Measurements from ENCODE around the gene UBE2E2. TPM values are rescaled to one million over a fixed set of nuclear protein-coding genes. Genes with fewer than 3 reads are reported as not detected.

The UBE2E2 gene
- total RNA-seq, 2 donors from 2014 or later: 2.9 to 6.6 TPM

DNA sequence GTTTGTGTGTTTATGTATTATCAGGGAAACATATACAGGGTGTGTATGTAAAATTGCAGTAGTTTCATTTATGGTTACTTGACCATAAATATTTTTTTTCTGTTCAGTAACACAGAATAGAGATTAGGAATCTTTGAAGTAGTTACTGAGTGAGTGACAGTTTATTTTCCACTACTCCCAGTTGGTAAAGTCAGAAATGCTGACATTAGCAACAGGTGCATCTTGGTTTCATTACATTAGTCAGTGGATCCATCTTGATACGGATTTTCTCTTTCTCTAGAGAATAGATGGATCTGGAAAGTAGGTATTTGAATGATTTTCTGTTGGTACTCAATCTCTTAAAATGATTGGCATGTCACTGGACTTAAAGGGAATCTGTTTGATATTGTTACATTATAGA, 6.0 kb downstream of the UBE2E2 start:
- H3K4me3 Mint-ChIP-seq: no peak overlapping the region
- no peak overlapping the region for H3K27ac Mint-ChIP-seq
- H3K27me3 Mint-ChIP-seq: peaks cover 20% of the 10 kb centered on the region
- peaks cover 4% of the 10 kb centered on the region for H3K9me3 Mint-ChIP-seq
- ATAC-seq (replicated peaks): no peak
- H3K36me3 Mint-ChIP-seq (ENCODE audit: low read depth): no peaks in the 10 kb centered on the region
- H3K4me1 Mint-ChIP-seq: peaks cover 2% of the 10 kb centered on the region

DNA sequence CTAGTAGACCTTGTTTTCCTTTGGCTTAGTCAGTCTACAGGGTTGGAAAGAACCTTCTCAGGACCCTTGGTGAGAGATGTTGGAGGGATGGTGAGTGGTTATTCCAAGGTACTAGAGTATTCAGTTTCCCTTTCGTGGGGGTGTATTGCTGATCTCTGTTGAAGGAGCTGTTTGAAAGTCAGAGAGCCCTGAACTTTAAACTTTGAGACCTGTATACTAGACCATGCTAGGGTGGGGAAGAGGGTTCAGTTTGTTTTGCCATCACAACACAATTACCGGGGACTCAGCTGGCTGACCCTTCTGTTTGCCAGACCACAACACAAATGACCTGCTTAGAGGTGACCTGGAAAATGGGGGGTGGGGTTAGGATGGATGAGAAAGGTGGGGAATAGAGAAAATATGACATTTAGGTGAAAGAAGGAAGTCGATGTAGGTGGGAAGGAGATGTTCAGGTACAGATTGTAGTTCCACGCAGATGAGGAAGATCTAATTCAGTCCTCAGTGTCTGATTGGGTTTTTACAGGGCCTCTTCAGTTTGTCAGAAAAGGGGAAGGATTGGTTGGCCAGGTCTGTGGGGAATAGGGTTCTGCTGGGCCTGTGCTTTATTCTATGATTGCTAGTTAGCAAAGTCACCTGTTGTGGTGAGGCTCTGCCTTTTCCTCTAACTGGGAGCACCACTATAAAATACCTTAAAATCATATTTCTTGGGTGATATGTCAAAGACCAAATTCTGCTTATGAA, 6.8 kb downstream of the UBE2E2 start:
- Mint-ChIP-seq H3K4me1 (no peaks in the 10 kb centered on the region), H3K36me3 (ENCODE audit: low read depth) (no peaks in the 10 kb centered on the region), H3K27me3 (peaks cover 15% of the 10 kb centered on the region), H3K9me3 (peaks cover 4% of the 10 kb centered on the region), H3K27ac (no peak overlapping the region), H3K4me3 (no peak overlapping the region)
- ATAC-seq (replicated peaks): no peak

DNA sequence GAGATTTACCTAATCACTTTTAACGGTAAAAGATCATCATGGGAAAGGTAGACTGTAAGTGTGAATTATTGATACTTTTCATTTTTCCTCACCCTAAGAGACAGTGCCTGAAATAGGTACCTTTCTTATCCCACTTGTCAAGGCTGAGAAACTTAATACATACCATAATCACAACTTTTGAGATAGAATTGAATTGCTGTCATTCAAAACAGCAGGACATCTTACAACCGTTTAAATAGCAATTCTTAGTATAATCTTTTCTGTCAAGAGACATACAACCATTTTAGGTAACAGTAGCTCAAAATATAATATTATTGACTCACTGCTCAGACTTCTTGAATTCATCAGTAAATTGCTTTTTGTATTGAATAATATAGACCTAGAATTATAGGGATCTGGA, 10.7 kb downstream of the UBE2E2 start:
- peaks cover 4% of the 10 kb centered on the region for H3K9me3 Mint-ChIP-seq
- H3K27ac Mint-ChIP-seq: no peak overlapping the region
- H3K4me3 Mint-ChIP-seq: no peak overlapping the region
- no peaks in the 10 kb centered on the region for H3K4me1 Mint-ChIP-seq
- peaks cover 4% of the 10 kb centered on the region for H3K27me3 Mint-ChIP-seq
- no peak for ATAC-seq (replicated peaks)
- H3K36me3 Mint-ChIP-seq (ENCODE audit: low read depth): no peaks in the 10 kb centered on the region

DNA sequence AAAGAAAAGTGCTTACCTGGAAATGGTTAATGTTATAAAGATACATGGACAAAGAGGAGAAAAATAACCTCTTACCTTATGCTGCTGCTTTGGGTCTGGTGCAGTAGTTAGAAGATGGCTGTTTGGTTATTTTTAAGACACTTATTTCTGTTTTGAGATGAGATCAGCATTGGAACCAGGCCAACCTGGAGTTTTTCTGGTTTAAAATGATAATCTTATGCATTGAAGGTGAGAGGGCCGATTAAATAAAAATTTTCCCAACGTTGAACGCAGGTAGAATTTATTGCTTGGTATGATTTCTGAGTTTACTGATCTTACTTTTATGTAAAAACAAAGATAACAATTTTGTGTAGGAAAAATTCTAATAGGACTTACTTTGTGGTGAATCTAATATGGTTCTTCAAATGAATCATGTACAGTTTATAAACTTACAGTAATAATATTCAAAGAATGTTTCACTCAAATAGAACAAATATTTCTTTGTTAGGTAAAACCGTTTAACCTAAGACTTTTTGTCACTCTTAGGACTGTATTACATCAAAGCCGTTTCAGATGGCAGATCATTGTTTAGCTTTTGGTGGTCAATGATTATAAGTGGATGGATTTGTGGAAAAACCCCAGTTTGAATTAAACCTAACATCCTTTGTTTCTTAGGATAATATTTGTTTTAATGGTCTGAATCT, 14.9 kb downstream of the UBE2E2 start:
- Mint-ChIP-seq H3K4me1 (no peaks in the 10 kb centered on the region), H3K4me3 (no peak overlapping the region), H3K9me3 (no peaks in the 10 kb centered on the region), H3K27me3 (no peaks in the 10 kb centered on the region), H3K36me3 (ENCODE audit: low read depth) (no peaks in the 10 kb centered on the region), H3K27ac (no peak overlapping the region)
- ATAC-seq (replicated peaks): no peak

DNA sequence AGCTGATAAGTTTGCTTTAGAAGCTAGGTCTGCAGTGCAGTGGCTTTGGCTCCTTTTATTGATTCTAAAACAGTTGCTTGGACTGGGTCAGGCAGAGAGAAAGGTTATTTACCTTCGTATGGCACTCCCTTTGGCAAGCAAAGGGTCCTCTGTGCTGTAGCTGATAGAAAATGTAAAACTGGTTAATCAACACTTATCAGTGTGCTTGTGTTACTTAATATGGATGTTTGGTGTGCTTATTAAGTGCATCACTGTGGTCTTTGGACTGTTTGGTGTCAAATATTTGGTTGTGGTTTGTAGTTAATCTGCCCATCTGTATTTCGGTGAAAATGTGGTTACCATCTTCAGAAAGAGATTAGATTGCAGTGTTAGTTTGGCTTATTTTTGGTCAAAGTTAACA, 16.0 kb downstream of the UBE2E2 start:
- H3K4me3 Mint-ChIP-seq: no peak overlapping the region
- no peaks in the 10 kb centered on the region for H3K36me3 Mint-ChIP-seq (ENCODE audit: low read depth)
- no peaks in the 10 kb centered on the region for H3K27me3 Mint-ChIP-seq

DNA sequence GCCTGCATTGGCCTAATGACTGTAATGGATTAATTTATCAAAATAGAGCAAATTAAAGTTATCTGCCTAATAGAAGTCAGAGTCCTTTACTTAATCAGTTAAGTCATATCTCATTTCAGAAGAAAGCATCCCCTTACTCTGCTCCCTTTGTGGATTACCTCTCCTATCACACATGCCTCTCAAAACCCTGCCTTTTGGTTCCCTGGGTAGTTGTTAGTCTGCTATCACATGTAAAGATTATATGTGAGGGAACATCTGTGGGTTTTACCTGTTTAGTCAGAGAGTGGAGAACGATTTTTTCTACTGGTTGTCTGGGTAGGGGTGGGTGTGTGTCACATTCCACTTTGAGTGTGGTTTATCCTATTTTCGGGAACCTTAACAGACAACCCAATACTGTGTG, 16.4 kb downstream of the UBE2E2 start:
- Mint-ChIP-seq H3K36me3 (ENCODE audit: low read depth) (no peaks in the 10 kb centered on the region), H3K27me3 (no peaks in the 10 kb centered on the region), H3K4me3 (no peak overlapping the region), H3K27ac (no peak overlapping the region), H3K9me3 (no peaks in the 10 kb centered on the region), H3K4me1 (no peaks in the 10 kb centered on the region)
- ATAC-seq (replicated peaks): no peak

More for the DNA sequence above, 16.0 kb downstream of the UBE2E2 start:
- H3K9me3 Mint-ChIP-seq: no peaks in the 10 kb centered on the region
- ATAC-seq (replicated peaks): no peak
- H3K4me1 Mint-ChIP-seq: no peaks in the 10 kb centered on the region
- H3K27ac Mint-ChIP-seq: no peak overlapping the region

DNA sequence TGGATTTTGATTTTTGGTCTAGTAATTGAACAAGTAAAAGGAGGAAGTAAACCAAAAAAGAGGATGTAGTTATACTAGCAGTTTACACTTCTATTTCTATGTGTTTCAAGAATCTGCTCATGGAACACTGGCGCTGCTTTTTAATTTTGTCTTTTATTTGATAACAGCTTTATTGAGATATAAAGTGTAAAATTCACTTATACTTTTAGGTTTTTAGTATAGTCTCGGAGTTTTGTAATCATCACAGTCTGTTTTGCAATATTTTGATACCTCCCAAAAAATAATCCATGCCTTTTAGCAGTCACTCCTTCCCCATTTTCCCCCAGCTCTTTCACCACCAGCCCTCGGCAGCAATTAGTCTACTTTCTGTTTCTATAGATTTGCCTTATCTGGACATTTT, 18.0 kb downstream of the UBE2E2 start:
- H3K9me3 Mint-ChIP-seq: no peaks in the 10 kb centered on the region
- no peaks in the 10 kb centered on the region for H3K27me3 Mint-ChIP-seq
- H3K4me3 Mint-ChIP-seq: no peak overlapping the region
- no peaks in the 10 kb centered on the region for H3K36me3 Mint-ChIP-seq (ENCODE audit: low read depth)
- ATAC-seq (replicated peaks): no peak
- H3K4me1 Mint-ChIP-seq: no peaks in the 10 kb centered on the region
- H3K27ac Mint-ChIP-seq: no peak overlapping the region

DNA sequence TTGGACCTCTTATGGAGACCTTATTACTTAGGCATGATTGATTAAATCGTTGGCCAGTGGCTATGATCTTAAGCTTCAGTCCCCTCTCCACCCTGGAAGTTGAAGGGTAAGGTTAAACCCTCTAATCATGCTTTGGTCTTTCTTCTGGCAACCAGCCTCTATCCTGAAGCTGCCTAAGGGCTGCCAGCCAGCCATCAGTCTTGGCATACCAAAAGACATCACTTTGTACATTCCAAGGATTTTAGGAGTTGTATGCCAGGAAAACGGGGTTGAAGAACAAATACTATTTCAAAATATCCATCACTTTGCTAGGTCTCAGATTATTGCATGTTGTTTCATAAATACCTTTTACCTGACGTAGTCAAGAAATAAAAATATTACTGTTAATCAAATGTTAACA, 28.9 kb downstream of the UBE2E2 start:
- Mint-ChIP-seq H3K36me3 (ENCODE audit: low read depth) (no peaks in the 10 kb centered on the region), H3K4me1 (no peaks in the 10 kb centered on the region), H3K9me3 (no peaks in the 10 kb centered on the region), H3K27me3 (peaks cover 3% of the 10 kb centered on the region), H3K4me3 (no peak overlapping the region), H3K27ac (no peak overlapping the region)
- no peak for ATAC-seq (replicated peaks)

DNA sequence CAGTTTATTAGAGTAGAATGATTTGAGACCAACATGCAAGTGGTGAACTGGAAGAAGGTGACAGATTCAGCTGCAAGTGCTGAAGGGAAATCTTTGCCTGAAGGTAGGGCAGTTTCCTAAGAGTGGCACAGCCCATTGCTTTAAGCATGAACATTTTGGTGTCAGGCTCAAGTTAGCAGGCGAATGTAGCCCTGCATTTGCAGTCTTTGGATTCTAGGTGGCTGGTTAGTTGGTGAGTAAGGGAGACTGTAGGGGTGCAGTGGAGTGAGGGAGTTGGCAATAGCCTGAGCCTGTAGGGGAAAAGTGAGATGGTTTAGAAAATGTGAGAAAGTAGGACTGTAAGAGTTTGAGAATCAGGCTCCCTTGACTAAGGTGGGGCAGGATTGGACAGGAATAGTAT, 29.7 kb downstream of the UBE2E2 start:
- Mint-ChIP-seq H3K4me1 (no peaks in the 10 kb centered on the region), H3K4me3 (no peak overlapping the region), H3K27ac (no peak overlapping the region), H3K9me3 (no peaks in the 10 kb centered on the region), H3K27me3 (peaks cover 3% of the 10 kb centered on the region), H3K36me3 (ENCODE audit: low read depth) (no peaks in the 10 kb centered on the region)
- no peak for ATAC-seq (replicated peaks)

DNA sequence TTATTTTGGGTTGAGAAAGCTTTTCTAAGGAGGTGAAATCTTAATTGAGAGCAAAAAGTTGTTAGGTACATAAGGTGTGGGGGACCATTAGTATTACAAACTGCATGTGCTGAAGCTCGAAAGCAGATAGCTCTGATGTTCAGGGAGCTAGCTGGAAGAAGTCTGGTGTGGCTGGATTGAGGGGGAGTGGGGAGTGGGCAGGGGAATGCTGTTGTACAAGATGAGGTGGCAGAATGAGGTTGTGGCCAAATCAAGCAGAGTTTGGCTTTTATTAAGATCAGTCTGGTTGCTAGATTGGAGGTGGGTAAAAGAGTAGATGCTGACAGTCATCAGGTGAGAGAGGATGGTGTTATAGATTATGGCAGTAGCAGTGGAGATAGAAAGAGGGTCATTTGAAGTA, 32.1 kb downstream of the UBE2E2 start:
- Mint-ChIP-seq H3K4me1 (no peaks in the 10 kb centered on the region), H3K36me3 (ENCODE audit: low read depth) (no peaks in the 10 kb centered on the region), H3K4me3 (no peak overlapping the region), H3K9me3 (no peaks in the 10 kb centered on the region), H3K27ac (no peak overlapping the region), H3K27me3 (peaks cover 3% of the 10 kb centered on the region)
- no peak for ATAC-seq (replicated peaks)

DNA sequence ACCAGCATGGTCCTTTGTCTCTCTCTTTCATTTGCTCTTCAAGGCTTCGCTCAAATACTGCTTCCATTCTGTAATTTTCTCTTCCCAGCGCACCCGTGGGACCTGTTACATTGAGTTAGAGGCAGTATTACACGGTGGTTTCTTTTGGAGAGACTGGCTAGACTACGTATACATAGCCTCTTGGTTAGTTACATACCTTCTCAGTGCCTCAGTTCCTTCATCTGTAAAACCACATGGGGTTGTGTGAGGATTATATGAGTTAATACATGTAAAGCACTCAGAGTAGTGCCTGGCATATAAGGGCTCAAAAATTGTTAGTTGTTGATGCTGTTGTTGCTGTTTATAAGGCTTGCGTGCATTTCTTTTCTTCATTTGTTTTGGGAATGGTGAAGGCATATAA, 33.8 kb downstream of the UBE2E2 start:
- Mint-ChIP-seq H3K4me3 (no peak overlapping the region), H3K9me3 (no peaks in the 10 kb centered on the region), H3K4me1 (no peaks in the 10 kb centered on the region), H3K27ac (no peak overlapping the region), H3K36me3 (ENCODE audit: low read depth) (no peaks in the 10 kb centered on the region), H3K27me3 (peaks cover 3% of the 10 kb centered on the region)
- no peak for ATAC-seq (replicated peaks)

DNA sequence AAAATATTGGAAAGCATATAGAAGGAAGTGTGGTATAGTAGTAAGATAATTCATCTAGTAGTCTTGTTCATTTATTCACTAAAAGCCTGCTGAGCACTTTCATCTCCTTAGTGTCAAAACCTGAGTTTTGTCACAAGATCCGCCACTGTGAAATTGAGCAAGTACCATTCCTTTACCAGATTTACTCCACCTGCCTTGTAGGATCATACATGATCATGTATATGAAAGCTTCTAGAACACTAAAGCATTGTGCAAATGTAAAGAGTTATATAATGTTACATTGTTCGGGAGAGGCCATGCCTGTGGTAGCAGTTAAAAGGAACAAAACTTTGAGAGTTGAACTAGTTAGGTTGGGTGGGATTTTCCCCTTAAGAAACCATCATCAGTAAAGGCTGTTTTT, 35.0 kb downstream of the UBE2E2 start:
- no peaks in the 10 kb centered on the region for H3K27me3 Mint-ChIP-seq
- no peaks in the 10 kb centered on the region for H3K9me3 Mint-ChIP-seq
- H3K4me3 Mint-ChIP-seq: no peak overlapping the region
- no peaks in the 10 kb centered on the region for H3K4me1 Mint-ChIP-seq
- H3K36me3 Mint-ChIP-seq (ENCODE audit: low read depth): no peaks in the 10 kb centered on the region
- ATAC-seq (replicated peaks): no peak
- H3K27ac Mint-ChIP-seq: no peak overlapping the region

DNA sequence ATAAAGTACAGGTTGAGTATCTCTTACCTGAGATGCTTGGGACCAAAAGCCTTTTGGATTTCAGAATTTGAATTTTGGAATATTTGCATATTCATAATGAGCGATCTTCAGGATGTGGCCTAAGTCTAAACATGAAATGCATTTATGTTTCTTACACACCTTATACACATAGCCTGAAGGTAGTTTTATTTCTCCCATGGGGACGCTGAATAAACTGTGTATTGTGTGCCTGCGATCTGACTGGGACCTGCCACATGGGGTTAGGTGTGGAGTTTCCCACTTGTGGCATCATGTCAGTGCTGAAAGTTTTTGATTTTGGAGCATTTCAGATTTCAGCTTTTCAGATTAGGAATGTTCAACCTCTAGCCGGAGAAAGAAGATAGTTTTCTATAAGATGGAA, 35.5 kb downstream of the UBE2E2 start:
- no peaks in the 10 kb centered on the region for H3K4me1 Mint-ChIP-seq
- no peak overlapping the region for H3K27ac Mint-ChIP-seq
- H3K9me3 Mint-ChIP-seq: no peaks in the 10 kb centered on the region
- no peaks in the 10 kb centered on the region for H3K36me3 Mint-ChIP-seq (ENCODE audit: low read depth)
- H3K27me3 Mint-ChIP-seq: no peaks in the 10 kb centered on the region
- H3K4me3 Mint-ChIP-seq: no peak overlapping the region
- no peak for ATAC-seq (replicated peaks)

DNA sequence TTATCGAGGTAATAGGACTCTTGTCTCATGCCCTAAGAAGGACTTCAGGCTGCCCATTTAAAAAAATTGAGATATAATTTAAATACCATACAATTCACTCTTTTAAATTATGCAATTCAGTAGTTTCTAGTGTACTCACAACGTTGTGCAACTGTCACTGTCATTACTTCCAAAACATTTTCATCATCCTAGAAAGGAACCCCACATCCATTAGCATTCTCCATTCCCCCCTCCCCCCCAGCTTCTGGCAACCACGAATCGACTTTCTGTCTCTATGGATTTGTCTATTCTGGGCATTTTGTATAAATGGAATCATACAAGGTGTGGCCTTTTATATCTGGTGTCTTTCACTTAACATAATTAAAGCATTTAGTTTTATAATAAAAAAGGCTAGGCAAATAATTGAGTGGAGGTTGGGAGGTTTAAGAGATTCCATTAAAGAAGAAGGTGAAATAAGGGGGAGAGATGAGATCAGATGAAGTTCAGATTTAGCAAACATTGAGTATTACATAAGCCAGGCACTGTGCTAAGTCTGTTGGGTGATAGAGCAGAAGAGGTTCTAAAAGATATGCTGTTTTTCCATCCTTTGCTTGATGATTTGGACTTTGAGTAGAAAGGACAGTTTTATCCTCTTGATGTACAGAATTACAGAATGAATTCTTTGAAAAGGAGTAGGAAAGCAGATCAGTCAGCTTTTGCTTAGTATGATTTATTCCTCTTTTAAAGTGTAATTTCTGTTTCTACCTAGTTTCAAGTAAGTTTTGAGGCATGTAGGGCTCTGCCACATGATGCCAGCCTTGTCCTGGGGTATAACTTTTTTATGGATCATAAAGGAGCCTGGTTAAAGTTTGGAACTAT, 36.3 kb downstream of the UBE2E2 start:
- no peak overlapping the region for H3K27ac Mint-ChIP-seq
- H3K36me3 Mint-ChIP-seq (ENCODE audit: low read depth): no peaks in the 10 kb centered on the region
- no peaks in the 10 kb centered on the region for H3K27me3 Mint-ChIP-seq
- no peak overlapping the region for H3K4me3 Mint-ChIP-seq
- H3K9me3 Mint-ChIP-seq: no peaks in the 10 kb centered on the region
- ATAC-seq (replicated peaks): no peak
- no peaks in the 10 kb centered on the region for H3K4me1 Mint-ChIP-seq
